IPS DF 4.7 (cell line): ENCODE data around the gene AKT2.
"Not testable (repeated sequence)": the region's sequence is repeated elsewhere in the genome, so short reads cannot be mapped to it uniquely, and the experiment has no call there.

Experiments
- DNase-seq: peaks from one replicate; pipeline ENCODE4 v3.0.0-alpha.2; 2013; ENCODE audit warnings: low spot score; ENCODE audit errors: extremely low read depth

Gene AKT2

GRCh38 chr19:40284501-40285352 lies at the start of gene AKT2:
AKT2 (minus strand) TSS chr19:40285345; CDS start chr19:40265267, 20,078 bp downstream.
- DNase-seq = no peak

- DNase-seq = not testable (repeated sequence)
Measured at GRCh38 chr19:40333083-40333482, 47.9 kb upstream of the AKT2 start.

- no peak for DNase-seq
Measured at GRCh38 chr19:40332669-40333068, 47.5 kb upstream of the AKT2 start.

- no peak for DNase-seq
Measured at GRCh38 chr19:40331052-40331451, 45.9 kb upstream of the AKT2 start.

GRCh38 chr19:40326201-40326600 lies 41.1 kb upstream of the AKT2 start:
- no peak for DNase-seq

- DNase-seq = no peak
Measured at GRCh38 chr19:40323705-40324104, 38.6 kb upstream of the AKT2 start.

- DNase-seq = no peak
Measured at GRCh38 chr19:40322951-40323615, 37.9 kb upstream of the AKT2 start.

GRCh38 chr19:40322271-40322610 lies 37.1 kb upstream of the AKT2 start:
- no peak for DNase-seq

GRCh38 chr19:40321566-40322270 lies 36.6 kb upstream of the AKT2 start:
- no peak for DNase-seq

- no peak for DNase-seq
Measured at GRCh38 chr19:40321076-40321475, 35.9 kb upstream of the AKT2 start.

- no peak for DNase-seq
Measured at GRCh38 chr19:40320558-40320935, 35.4 kb upstream of the AKT2 start.

- no peak for DNase-seq
Measured at GRCh38 chr19:40317338-40317737, 32.2 kb upstream of the AKT2 start.

- DNase-seq = no peak
Measured at GRCh38 chr19:40315812-40316470, 30.8 kb upstream of the AKT2 start.

- no peak for DNase-seq
Measured at GRCh38 chr19:40314656-40315055, 29.5 kb upstream of the AKT2 start.

- no peak for DNase-seq
Measured at GRCh38 chr19:40313229-40313983, 28.3 kb upstream of the AKT2 start.

- no peak for DNase-seq
Measured at GRCh38 chr19:40312533-40312932, 27.4 kb upstream of the AKT2 start.

GRCh38 chr19:40309666-40310065 lies 24.5 kb upstream of the AKT2 start:
- DNase-seq = no peak

GRCh38 chr19:40305403-40305802 lies 20.3 kb upstream of the AKT2 start:
- DNase-seq = no peak

- no peak for DNase-seq
Measured at GRCh38 chr19:40304306-40304705, 19.2 kb upstream of the AKT2 start.

- DNase-seq = no peak
Measured at GRCh38 chr19:40303765-40304164, 18.6 kb upstream of the AKT2 start.
